ENCODE measurements around the gene SEPTIN1. TPM values are rescaled to one million over a fixed set of nuclear protein-coding genes. Genes with fewer than 3 reads are reported as not detected.
A peak's percentile ranks its signal among the peaks of the same experiment; 100 is the strongest.

SEPTIN1 gene
- total RNA-seq, 2 donors from 2014 or later: 0.26 to 0.33 TPM

DNA sequence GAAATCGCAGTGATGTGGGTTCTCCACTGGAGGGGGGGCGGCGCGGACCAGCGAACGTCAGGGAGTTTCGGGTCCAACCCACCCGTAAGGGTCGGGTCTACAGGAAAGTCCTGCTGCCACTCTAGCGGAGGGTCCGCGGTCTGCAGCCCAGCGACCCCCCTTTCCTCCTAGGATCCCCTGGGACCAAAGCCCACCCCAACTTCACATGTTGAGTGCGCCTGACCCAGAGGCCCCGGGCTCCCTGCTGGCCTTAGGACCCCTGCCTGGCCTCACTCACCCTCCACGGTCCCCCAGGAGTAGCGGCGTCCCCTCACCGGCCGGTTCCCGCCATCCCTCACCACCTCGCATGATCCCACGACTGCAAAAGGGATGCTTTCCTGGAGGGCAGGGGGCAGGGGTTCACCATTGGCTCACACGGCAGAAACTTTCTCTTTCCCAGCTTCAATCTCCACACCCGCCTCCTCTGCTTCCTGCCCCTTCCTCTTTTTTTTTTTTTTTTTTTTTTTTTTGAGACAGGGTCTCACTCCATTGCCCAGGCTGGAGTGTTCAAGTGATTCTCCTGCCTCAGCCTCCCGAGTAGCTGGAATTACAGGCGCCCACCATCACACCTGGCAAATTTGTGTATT, 3.1 kb downstream of the SEPTIN1 start:
- intact Hi-C loops (cut with DNase I): no loop called here
- Histone ChIP-seq H3K4me3 (peak overlapping the region in 1 of 2 donors; percentile 18), H3K9me3 (no peaks in the 10 kb centered on the region), H3K27me3 (no peaks in the 10 kb centered on the region), H3K4me1 (peaks cover 15% of the 10 kb centered on the region), H3K36me3 (replicated peaks in 1 of 2; ENCODE audit: insufficient read depth in 1 of 2, low read depth in 2 of 2) (no peaks in the 10 kb centered on the region), H3K27ac (peak overlapping the region; percentile 90 to 100 (median 96))
- TF ChIP-seq POLR2A (IDR thresholded peaks at IDR 0.05): no peak
- TF ChIP-seq, protein P1, sequence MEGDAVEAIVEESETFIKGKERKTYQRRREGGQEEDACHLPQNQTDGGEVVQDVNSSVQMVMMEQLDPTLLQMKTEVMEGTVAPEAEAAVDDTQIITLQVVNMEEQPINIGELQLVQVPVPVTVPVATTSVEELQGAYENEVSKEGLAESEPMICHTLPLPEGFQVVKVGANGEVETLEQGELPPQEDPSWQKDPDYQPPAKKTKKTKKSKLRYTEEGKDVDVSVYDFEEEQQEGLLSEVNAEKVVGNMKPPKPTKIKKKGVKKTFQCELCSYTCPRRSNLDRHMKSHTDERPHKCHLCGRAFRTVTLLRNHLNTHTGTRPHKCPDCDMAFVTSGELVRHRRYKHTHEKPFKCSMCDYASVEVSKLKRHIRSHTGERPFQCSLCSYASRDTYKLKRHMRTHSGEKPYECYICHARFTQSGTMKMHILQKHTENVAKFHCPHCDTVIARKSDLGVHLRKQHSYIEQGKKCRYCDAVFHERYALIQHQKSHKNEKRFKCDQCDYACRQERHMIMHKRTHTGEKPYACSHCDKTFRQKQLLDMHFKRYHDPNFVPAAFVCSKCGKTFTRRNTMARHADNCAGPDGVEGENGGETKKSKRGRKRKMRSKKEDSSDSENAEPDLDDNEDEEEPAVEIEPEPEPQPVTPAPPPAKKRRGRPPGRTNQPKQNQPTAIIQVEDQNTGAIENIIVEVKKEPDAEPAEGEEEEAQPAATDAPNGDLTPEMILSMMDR (IDR thresholded peaks at IDR 0.05): no peak
- ATAC-seq (no peak), DNase-seq (no peak)
- WGBS, 2 donors: 25 to 74% methylated on average over 12 to 26 of the region's 27 CpGs

DNA sequence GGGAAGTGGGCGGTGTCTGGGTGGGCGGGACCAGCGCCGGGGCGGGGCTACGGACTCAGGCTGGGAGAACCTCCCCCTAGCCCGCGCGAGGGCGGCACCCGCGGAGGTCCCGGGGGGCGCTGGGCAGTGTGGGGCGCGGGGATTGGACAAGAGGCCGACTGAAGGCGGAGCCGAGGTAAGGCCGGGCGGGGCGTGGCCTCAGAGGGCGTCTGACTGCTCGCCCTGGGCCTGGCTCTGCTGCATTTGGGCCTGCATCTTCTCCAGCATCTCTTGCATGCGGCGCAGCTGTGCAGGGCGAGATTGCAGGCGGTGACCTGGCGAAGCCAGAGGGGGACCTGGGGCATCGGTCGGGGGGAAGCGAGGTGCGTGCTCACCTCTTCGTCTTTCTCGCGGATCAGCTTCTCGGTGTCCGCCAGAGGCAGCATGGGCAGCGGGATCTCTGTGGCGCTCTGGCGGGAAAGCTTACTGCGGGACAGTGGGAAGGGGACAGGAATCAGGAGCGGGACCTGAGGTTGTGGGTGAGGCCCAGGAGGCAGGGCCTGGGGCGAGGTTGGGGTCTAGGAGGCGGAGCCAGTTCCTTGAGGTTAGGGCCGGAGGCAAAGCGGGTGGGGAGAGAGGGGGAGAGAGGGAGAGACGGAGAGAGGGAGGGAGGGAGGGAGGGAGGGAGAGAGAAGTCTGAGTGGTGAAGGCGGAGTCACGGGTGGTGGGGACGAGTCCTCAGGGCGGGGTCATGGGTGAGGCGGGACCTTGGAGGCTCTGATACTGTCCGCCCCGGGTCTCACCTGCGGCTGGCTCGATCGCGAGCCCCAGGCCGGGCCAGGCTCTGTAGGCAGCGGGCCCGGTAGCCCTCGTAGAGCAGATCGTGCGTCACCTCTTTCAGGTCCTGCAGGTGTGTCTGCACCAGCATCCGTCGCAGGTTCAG, 3.9 kb downstream of the SEPTIN1 start:
- intact Hi-C loops (cut with DNase I): no loop called here
- TF ChIP-seq, protein P1 (IDR thresholded peaks at IDR 0.05): peak in 4 of 7 experiments; percentile 9 to 36 (median 30)
- peak; percentile 30 to 62 (median 61) for TF ChIP-seq POLR2A (IDR thresholded peaks at IDR 0.05)
- Histone ChIP-seq H3K9me3 (no peaks in the 10 kb centered on the region), H3K36me3 (replicated peaks in 1 of 2; ENCODE audit: insufficient read depth in 1 of 2, low read depth in 2 of 2) (no peaks in the 10 kb centered on the region), H3K4me1 (peaks cover 23% of the 10 kb centered on the region), H3K4me3 (peak overlapping the region; percentile 19 to 23), H3K27me3 (no peaks in the 10 kb centered on the region), H3K27ac (peak overlapping the region; percentile 90 to 100 (median 96))
- peak; percentile 93 for ATAC-seq
- DNase-seq: peak; percentile 99
- 0% methylated on average over 24 to 66 of the region's 67 CpGs for WGBS, 2 donors

DNA sequence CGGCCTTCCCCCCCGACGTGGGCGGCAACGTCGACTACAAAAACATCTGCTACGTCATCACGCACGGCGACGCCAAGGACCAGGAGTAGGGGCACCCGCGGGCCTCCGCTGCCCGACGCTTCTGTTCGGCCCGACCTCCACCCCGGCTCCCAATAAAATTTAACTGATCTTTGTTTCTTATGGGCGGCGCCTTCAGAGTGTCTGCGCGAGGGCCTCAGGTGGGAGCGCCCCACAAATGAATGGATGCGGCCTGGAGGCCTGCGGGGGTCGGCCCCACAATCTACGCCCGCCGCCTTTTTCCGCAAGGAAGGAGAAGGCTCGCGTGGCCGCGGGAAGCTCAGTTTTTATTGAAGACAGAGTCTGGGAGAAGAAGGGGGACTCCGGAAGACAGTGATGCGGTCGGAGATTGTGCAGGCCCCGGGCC, 4.5 kb downstream of the SEPTIN1 start:
- peak; percentile 83 to 91 (median 86) for DNase-seq
- WGBS, 2 donors: 0 to 5% methylated on average over 2 to 39 of the region's 39 CpGs
- peak overlapping the region; percentile 15 to 19 for H3K4me3 ChIP-seq
- peak overlapping the region; percentile 90 to 100 (median 96) for H3K27ac ChIP-seq
- H3K36me3 ChIP-seq (replicated peaks in 1 of 2; ENCODE audit: insufficient read depth in 1 of 2, low read depth in 2 of 2): no peaks in the 10 kb centered on the region
- intact Hi-C loops (cut with DNase I): no loop called here
- peak; percentile 49 for ATAC-seq
- no peaks in the 10 kb centered on the region for H3K9me3 ChIP-seq
- H3K27me3 ChIP-seq: no peaks in the 10 kb centered on the region
- peaks cover 30% of the 10 kb centered on the region for H3K4me1 ChIP-seq
- TF ChIP-seq, protein P1 (IDR thresholded peaks at IDR 0.05): no peak
- TF ChIP-seq POLR2A (IDR thresholded peaks at IDR 0.05): peak; percentile 6 to 80 (median 66)

GRCh38 chr16:30377050-30377811, 5.1 kb downstream of the SEPTIN1 start:
- H3K4me3 ChIP-seq: no peak overlapping the region
- no peaks in the 10 kb centered on the region for H3K9me3 ChIP-seq
- TF ChIP-seq, protein P1 (IDR thresholded peaks at IDR 0.05): no peak
- no peak for TF ChIP-seq POLR2A (IDR thresholded peaks at IDR 0.05)
- intact Hi-C loops (cut with DNase I): no loop called here
- 49 to 71% methylated on average over 23 to 29 of the region's 29 CpGs for WGBS, 2 donors
- no peaks in the 10 kb centered on the region for H3K27me3 ChIP-seq
- H3K36me3 ChIP-seq (replicated peaks in 1 of 2; ENCODE audit: insufficient read depth in 1 of 2, low read depth in 2 of 2): no peaks in the 10 kb centered on the region
- no peak for DNase-seq
- peaks cover 35% of the 10 kb centered on the region for H3K4me1 ChIP-seq
- no peak for ATAC-seq
- peak overlapping the region; percentile 90 to 100 (median 96) for H3K27ac ChIP-seq
